Upper lobe of right lung (tissue), 1 donor: ENCODE data around the gene HTR3A. TPM values are rescaled to one million over a fixed set of nuclear protein-coding genes. Genes with fewer than 3 reads are reported as not detected.

Experiments
- ATAC-seq: fragments of 200-7000 bp; cut with Tn5 transposase; one replicate; pipeline ENCODE4 v1.9.1; 2020; ENCODE audit warnings: mild to moderate bottlenecking, moderate library complexity
- DNase-seq: peaks from one replicate; pipeline ENCODE4 v3.0.0-alpha.2; 2020
- H3K27ac ChIP-seq: fragments of 200-600 bp; one replicate; pipeline ENCODE4 v1.8.0; 2022
- H3K27me3 ChIP-seq: fragments of 200-600 bp; one replicate; pipeline ENCODE4 v1.8.0; 2022; ENCODE audit warnings: mild to moderate bottlenecking
- H3K36me3 ChIP-seq: fragments of 200-600 bp; one replicate; pipeline ENCODE4 v1.8.0; 2022
- H3K4me1 ChIP-seq: fragments of 200-600 bp; one replicate; pipeline ENCODE4 v1.8.0; 2022
- H3K4me3 ChIP-seq: fragments of 200-600 bp; one replicate; pipeline ENCODE4 v1.8.0; 2022; ENCODE audit warnings: mild to moderate bottlenecking
- H3K9me3 ChIP-seq: fragments of 200-600 bp; one replicate; pipeline ENCODE4 v1.8.0; 2022
- CTCF ChIP-seq: fragments of 200-600 bp; IDR thresholded peaks from one replicate; pipeline ENCODE4 v1.8.0; 2022; ENCODE audit warnings: antibody characterized with exemption
- intact Hi-C: fragments of 100-400 bp; cut with DNase I; formaldehyde crosslinking; loops from one replicate; pipeline ENCODE4 v1.11.0; 2022
- total RNA-seq: library from RNA; stranded (reverse); fragmentation: NEBNext Ultra II Directional; extraction: Animal tissue kit (Norgen Biotek cat#: 25700); gene quantifications from one replicate; pipeline ENCODE4 v1.2.1, GENCODE V29; 2021
- donor health status: DM: no; HTN: yes; CAD: no; lungs with severe emphysema.

Gene HTR3A
- total RNA-seq, 1 donor from 2014 or later: not detected

GRCh38 chr11:113997473-113997872 is 22.6 kb downstream of the HTR3A start:
- no peaks in the 10 kb centered on the region for H3K27me3 ChIP-seq
- TF ChIP-seq CTCF: no peak
- intact Hi-C loops: no loop called here
- DNase-seq (no peak), ATAC-seq (no peak)
- H3K36me3 ChIP-seq: no peaks in the 10 kb centered on the region
- no peaks in the 10 kb centered on the region for H3K9me3 ChIP-seq
- no peak overlapping the region for H3K4me3 ChIP-seq
- H3K4me1 ChIP-seq: no peaks in the 10 kb centered on the region
- H3K27ac ChIP-seq: no peak overlapping the region

GRCh38 chr11:113998574-113998973 is 23.7 kb downstream of the HTR3A start:
- TF ChIP-seq CTCF: no peak
- ATAC-seq (no peak), DNase-seq (no peak)
- intact Hi-C loops: no loop called here
- H3K36me3 ChIP-seq: no peaks in the 10 kb centered on the region
- H3K9me3 ChIP-seq: no peaks in the 10 kb centered on the region
- no peaks in the 10 kb centered on the region for H3K4me1 ChIP-seq
- no peaks in the 10 kb centered on the region for H3K27me3 ChIP-seq
- no peak overlapping the region for H3K4me3 ChIP-seq
- no peak overlapping the region for H3K27ac ChIP-seq

GRCh38 chr11:114000526-114000925 is 25.6 kb downstream of the HTR3A start:
- H3K27me3 ChIP-seq: no peaks in the 10 kb centered on the region
- no peaks in the 10 kb centered on the region for H3K4me1 ChIP-seq
- no peaks in the 10 kb centered on the region for H3K9me3 ChIP-seq
- no peak for TF ChIP-seq CTCF
- H3K36me3 ChIP-seq: no peaks in the 10 kb centered on the region
- no peak overlapping the region for H3K4me3 ChIP-seq
- no peak overlapping the region for H3K27ac ChIP-seq
- ATAC-seq (no peak), DNase-seq (no peak)
- intact Hi-C loops: no loop called here

DNA sequence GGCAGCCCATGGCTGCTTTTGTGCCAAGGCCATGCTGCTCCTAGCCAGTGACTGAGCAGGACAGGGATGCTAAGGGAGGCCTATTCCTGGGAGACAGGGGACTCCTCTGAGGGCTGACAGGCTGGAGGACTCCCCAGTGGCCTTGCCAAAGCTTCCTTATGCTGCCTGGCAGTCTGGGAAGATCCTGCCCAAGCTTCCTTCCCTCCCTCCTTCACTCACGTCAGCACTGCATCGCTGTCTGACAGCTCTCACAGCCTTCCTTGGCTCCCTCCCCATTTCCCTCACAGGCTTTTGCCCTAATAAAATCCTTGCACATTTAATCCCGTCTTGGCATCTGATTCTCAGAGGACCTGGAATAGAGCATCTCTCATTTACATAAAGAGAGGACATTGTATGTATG is 26.5 kb downstream of the HTR3A start:
- Histone ChIP-seq H3K4me1 (no peaks in the 10 kb centered on the region), H3K27me3 (no peaks in the 10 kb centered on the region), H3K9me3 (no peaks in the 10 kb centered on the region), H3K27ac (no peak overlapping the region), H3K36me3 (no peaks in the 10 kb centered on the region), H3K4me3 (no peak overlapping the region)
- no peak for DNase-seq
- intact Hi-C loops: no loop called here
- no peak for TF ChIP-seq CTCF
- ATAC-seq: no peak

- intact Hi-C loops: no loop called here
These were observed 33.4 kb downstream of the HTR3A start for GRCh38 chr11:114008331-114008730.

More at GRCh38 chr11:114008331-114008730, 33.4 kb downstream of the HTR3A start:
- Histone ChIP-seq H3K4me3 (no peak overlapping the region), H3K9me3 (no peaks in the 10 kb centered on the region), H3K36me3 (no peaks in the 10 kb centered on the region), H3K27ac (no peak overlapping the region), H3K4me1 (no peaks in the 10 kb centered on the region), H3K27me3 (peaks cover 4% of the 10 kb centered on the region)
- DNase-seq (no peak), ATAC-seq (no peak)
- no peak for TF ChIP-seq CTCF
